Uterus (tissue), 4 donors: Measurements from ENCODE around the gene NDUFA8. TPM values are rescaled to one million over a fixed set of nuclear protein-coding genes. Genes with fewer than 3 reads are reported as not detected.
A peak's percentile ranks its signal among the peaks of the same experiment; 100 is the strongest.

Source experiments
- DNase-seq, 2 donors: peaks; one replicate each; pipeline ENCODE4 v3.0.0-alpha.2; 2019 to 2020
- H3K27ac ChIP-seq, 2 donors: fragments of 200-600 bp; sonication (generic); 1 replicate in 1 of 2; 2 replicates in 1 of 2; pipeline ENCODE4 v1.5.1; 2016 to 2018
- H3K27me3 ChIP-seq, 2 donors: fragments of 200-600 bp; sonication (generic); one replicate each; pipeline ENCODE4 v1.5.1; 2018 to 2019; ENCODE audit warnings: control low read depth in 1 of 2
- H3K36me3 ChIP-seq, 2 donors: fragments of 200-600 bp; sonication (generic); one replicate each; pipeline ENCODE4 v1.5.1; 2019; ENCODE audit warnings: control low read depth in 1 of 2
- H3K4me1 ChIP-seq, 2 donors: fragments of 200-600 bp; sonication (generic); one replicate each; pipeline ENCODE4 v1.5.1; 2018 to 2019; ENCODE audit warnings: control low read depth in 1 of 2
- H3K4me3 ChIP-seq, 2 donors: fragments of 200-600 bp; sonication (generic); 1 replicate in 1 of 2; 2 replicates in 1 of 2; pipeline ENCODE4 v1.5.1; 2018 to 2019; ENCODE audit warnings: mild to moderate bottlenecking in 1 of 2
- H3K9me3 ChIP-seq, 2 donors: fragments of 200-600 bp; sonication (generic); one replicate each; pipeline ENCODE4 v1.5.1; 2019; ENCODE audit warnings: control low read depth in 1 of 2
- POLR2A ChIP-seq, 2 donors: fragments of 450-650 bp; IDR thresholded peaks; one replicate each; pipeline ENCODE4 v1.6.1; 2016; ENCODE audit warnings: antibody characterized with exemption in 2 of 2, mild to moderate bottlenecking in 1 of 2, moderate library complexity in 1 of 2
- intact Hi-C: fragments of 100-400 bp; cut with DNase I; formaldehyde crosslinking; loops from one replicate; pipeline ENCODE4 v1.15.1; 2023; ENCODE audit warnings: low total_unique reads
- total RNA-seq, 4 donors: library from RNA; depleted of rRNA in 3 of 4; stranded (reverse); fragments of >200 nt in 3 of 4; gene quantifications; one replicate each; pipeline versions ENCODE4 v1.1.0 to v1.2.4, GENCODE V29; 2014 to 2023
- TF ChIP-seq, protein P1 (sequence below), 4 experiments: fragments of 200-600 bp in 2 of 4; fragments of 450-650 bp in 2 of 4; sonication (generic) in 2 of 4; IDR thresholded peaks; one replicate each; pipeline ENCODE4 v1.5.1; 2016 to 2019; ENCODE audit warnings: antibody characterized with exemption in 4 of 4, mild to moderate bottlenecking in 2 of 4, moderate library complexity in 1 of 4
- donor health status: DM: yes; HTN: yes; CAD: no.

Gene NDUFA8
- total RNA-seq, 4 donors from 2014 or later = 22.8 to 39.2 (median 31.4) TPM

DNA sequence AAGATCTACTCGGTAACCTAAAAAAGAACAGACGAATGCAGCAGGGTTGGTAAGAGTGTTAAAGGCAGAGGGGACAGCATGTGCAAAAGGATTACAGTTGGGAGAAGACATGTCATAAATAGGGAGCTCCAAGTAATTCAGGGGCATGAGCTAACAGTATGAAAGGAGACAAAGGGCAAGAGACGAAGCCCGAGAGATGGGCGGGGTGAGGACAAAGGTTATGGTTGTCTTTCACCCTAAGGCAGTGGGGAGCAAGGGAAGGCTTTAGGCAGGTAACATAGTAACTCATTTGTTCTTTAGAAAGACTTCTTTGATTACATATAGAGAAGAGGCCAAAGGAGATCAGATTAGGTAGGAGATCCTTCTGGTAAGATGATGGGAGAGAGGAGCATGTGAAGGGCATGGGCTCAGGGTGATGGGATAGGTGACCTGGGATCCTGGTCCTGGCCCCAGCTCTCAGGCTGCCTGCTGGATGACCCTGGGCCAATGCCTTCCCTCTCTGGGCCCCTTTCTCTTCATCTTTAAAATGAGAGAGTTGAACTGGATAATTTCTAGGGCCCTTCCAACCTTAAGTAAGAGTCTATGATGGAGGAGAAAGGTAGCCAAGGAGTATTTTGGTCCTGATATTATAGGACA, 19.6 kb upstream of the NDUFA8 start:
- no peaks in the 10 kb centered on the region for H3K36me3 ChIP-seq
- TF ChIP-seq, protein P1, sequence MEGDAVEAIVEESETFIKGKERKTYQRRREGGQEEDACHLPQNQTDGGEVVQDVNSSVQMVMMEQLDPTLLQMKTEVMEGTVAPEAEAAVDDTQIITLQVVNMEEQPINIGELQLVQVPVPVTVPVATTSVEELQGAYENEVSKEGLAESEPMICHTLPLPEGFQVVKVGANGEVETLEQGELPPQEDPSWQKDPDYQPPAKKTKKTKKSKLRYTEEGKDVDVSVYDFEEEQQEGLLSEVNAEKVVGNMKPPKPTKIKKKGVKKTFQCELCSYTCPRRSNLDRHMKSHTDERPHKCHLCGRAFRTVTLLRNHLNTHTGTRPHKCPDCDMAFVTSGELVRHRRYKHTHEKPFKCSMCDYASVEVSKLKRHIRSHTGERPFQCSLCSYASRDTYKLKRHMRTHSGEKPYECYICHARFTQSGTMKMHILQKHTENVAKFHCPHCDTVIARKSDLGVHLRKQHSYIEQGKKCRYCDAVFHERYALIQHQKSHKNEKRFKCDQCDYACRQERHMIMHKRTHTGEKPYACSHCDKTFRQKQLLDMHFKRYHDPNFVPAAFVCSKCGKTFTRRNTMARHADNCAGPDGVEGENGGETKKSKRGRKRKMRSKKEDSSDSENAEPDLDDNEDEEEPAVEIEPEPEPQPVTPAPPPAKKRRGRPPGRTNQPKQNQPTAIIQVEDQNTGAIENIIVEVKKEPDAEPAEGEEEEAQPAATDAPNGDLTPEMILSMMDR (IDR thresholded peaks at IDR 0.05) = no peak
- no peak for TF ChIP-seq POLR2A (IDR thresholded peaks at IDR 0.05)
- intact Hi-C loops = no loop called here
- no peak for DNase-seq
- no peaks in the 10 kb centered on the region for H3K9me3 ChIP-seq
- H3K4me1 ChIP-seq = no peaks in the 10 kb centered on the region
- no peaks in the 10 kb centered on the region for H3K27me3 ChIP-seq
- no peak overlapping the region for H3K4me3 ChIP-seq
- no peak overlapping the region for H3K27ac ChIP-seq

DNA sequence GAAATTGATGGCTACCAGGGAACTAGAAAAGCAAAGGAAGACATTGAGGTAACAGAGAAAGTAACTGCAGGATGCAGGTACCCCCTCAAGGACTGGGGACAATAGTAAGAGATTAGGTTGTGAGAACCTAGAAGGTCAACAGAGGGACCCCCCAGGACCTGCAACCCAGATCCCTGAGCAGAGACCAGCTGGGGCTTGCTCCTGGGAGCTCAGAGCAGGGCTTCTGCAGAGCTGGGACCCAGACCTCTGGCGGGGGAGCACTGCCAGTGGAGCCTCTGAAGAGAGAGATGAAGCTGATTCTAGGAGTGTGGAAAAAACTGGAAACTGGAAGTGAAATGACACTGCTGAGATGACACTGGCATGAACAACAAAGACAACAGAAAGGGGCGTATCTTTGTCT, 17.3 kb upstream of the NDUFA8 start:
- Histone ChIP-seq H3K4me3 (no peak overlapping the region), H3K4me1 (no peaks in the 10 kb centered on the region), H3K27ac (no peak overlapping the region), H3K36me3 (no peaks in the 10 kb centered on the region), H3K27me3 (no peaks in the 10 kb centered on the region), H3K9me3 (no peaks in the 10 kb centered on the region)
- DNase-seq = no peak
- TF ChIP-seq, protein P1 (IDR thresholded peaks at IDR 0.05) = no peak
- no peak for TF ChIP-seq POLR2A (IDR thresholded peaks at IDR 0.05)
- intact Hi-C loops = no loop called here

DNA sequence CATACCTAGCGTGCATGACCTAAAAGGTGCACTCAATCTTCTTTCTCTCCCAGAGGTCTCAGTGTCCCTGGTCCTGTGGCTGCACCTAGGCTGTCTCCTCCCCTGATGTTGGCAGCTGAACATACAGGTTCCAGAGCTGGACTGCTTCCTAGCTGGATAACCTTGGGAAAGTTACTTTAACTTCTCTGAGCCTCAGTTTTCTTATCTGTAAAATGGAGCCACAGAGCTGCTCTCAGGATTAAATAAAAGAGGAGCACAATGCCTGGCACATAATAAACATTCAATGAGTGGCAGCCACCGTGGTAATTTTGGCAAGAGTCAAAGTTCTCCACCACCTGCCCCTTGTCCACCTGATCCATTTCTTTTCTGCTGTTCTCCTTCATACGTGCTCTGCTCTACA, 14.1 kb upstream of the NDUFA8 start:
- intact Hi-C loops = no loop called here

DNA sequence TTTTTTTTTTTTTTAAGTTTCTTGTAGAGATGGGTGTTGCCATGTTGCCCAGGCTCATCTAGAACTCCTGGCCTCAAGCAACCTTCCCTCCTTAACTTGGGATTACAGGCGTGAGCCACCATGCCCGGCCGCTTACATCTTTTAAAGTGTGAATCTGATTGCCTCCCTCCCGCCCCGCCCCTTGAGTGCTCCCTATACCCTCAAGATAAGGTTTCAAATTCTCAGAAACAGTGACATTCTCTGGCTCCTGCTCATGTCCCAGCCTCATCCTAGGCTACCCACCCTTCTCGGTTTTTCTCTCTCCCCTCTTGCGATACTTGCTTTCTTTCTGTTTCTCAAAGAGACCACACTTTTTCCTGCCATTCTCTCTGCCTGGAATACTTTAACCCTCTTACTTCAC, 12.6 kb upstream of the NDUFA8 start:
- H3K27ac ChIP-seq = no peak overlapping the region
- H3K27me3 ChIP-seq = no peaks in the 10 kb centered on the region
- TF ChIP-seq, protein P1 (IDR thresholded peaks at IDR 0.05) = no peak
- TF ChIP-seq POLR2A (IDR thresholded peaks at IDR 0.05) = no peak
- no peak for DNase-seq
- H3K9me3 ChIP-seq = no peaks in the 10 kb centered on the region
- H3K4me1 ChIP-seq = no peaks in the 10 kb centered on the region
- intact Hi-C loops = no loop called here
- H3K4me3 ChIP-seq = no peak overlapping the region
- no peaks in the 10 kb centered on the region for H3K36me3 ChIP-seq

More for the DNA sequence above, 14.1 kb upstream of the NDUFA8 start:
- H3K9me3 ChIP-seq = no peaks in the 10 kb centered on the region
- no peak for DNase-seq
- TF ChIP-seq, protein P1 (IDR thresholded peaks at IDR 0.05) = no peak
- TF ChIP-seq POLR2A (IDR thresholded peaks at IDR 0.05) = no peak
- no peaks in the 10 kb centered on the region for H3K27me3 ChIP-seq
- H3K27ac ChIP-seq = no peak overlapping the region
- no peaks in the 10 kb centered on the region for H3K36me3 ChIP-seq
- H3K4me3 ChIP-seq = no peak overlapping the region
- no peaks in the 10 kb centered on the region for H3K4me1 ChIP-seq

DNA sequence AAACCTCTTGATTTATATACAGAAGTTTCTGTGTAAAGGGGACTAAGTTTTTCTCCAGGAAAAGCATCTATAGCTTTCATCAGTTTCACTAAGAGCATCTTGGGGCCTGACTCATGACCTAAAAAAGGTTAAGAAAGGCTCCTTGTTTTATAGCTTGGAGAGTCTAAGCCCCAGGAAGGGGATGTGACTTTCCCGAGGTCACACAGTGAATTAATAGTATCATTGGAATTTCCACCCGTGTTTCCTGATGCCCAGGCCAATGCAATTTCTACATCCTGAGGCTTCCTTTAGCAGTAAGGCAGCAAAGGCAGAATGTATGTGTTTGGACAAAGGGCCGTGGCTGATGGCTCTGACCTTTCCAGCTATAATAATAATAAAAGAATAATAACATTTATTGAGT, 8.8 kb upstream of the NDUFA8 start:
- peak overlapping the region in 1 of 2 donors; percentile 8 for H3K27ac ChIP-seq

More for the DNA sequence above, 8.8 kb upstream of the NDUFA8 start:
- no peak overlapping the region for H3K4me3 ChIP-seq
- no peaks in the 10 kb centered on the region for H3K4me1 ChIP-seq
- TF ChIP-seq, protein P1 (IDR thresholded peaks at IDR 0.05) = no peak
- TF ChIP-seq POLR2A (IDR thresholded peaks at IDR 0.05) = no peak
- H3K9me3 ChIP-seq = no peaks in the 10 kb centered on the region
- intact Hi-C loops = no loop called here
- no peak for DNase-seq
- H3K36me3 ChIP-seq = no peaks in the 10 kb centered on the region
- no peaks in the 10 kb centered on the region for H3K27me3 ChIP-seq
